Stomach (tissue), 4 donors: ENCODE results near the gene ANXA9.

ENCODE experiments used
- EP300 ChIP-seq: sonication (generic); formaldehyde crosslinking; IDR thresholded peaks from one replicate; pipeline ENCODE4 v1.6.1; 2017; ENCODE audit warnings: antibody characterized with exemption
- POLR2A ChIP-seq, 4 donors: fragments of 450-650 bp; IDR thresholded peaks; one replicate each; pipeline ENCODE4 v1.6.1; 2016; ENCODE audit warnings: antibody characterized with exemption in 4 of 4, control low read depth in 2 of 4, mild to moderate bottlenecking in 1 of 4, moderate library complexity in 1 of 4
- POLR2AphosphoS5 ChIP-seq, 3 donors: sonication (generic); formaldehyde crosslinking; IDR thresholded peaks; one replicate each; pipeline ENCODE4 v1.6.1; 2016; ENCODE audit warnings: antibody characterized with exemption in 3 of 3
- TF ChIP-seq, protein P1 (sequence below), 7 experiments: fragments of 450-650 bp in 4 of 7; fragments of 200-600 bp in 3 of 7; sonication (generic) in 3 of 7; IDR thresholded peaks; one replicate each; pipeline ENCODE4 v1.5.1; 2016 to 2019; ENCODE audit warnings: antibody characterized with exemption in 7 of 7, control low read depth in 2 of 7, mild to moderate bottlenecking in 1 of 7

DNA sequence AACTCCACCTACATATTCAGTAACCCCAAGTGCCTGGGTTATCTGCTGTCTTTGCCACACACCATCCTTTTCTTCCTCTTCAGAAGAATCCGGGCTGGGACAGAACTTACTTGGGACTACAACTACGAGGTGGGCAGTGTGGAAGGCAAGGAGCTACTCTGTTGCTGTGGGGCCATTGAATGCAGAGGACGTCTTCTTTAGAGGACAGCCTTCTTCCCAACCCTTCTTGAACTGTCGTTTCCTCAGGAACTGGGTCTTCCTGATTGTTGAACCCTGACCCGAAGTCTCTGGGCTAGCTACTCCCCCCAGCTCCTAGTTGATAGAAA is 18.0 kb upstream of the ANXA9 start:
- TF ChIP-seq, protein P1, sequence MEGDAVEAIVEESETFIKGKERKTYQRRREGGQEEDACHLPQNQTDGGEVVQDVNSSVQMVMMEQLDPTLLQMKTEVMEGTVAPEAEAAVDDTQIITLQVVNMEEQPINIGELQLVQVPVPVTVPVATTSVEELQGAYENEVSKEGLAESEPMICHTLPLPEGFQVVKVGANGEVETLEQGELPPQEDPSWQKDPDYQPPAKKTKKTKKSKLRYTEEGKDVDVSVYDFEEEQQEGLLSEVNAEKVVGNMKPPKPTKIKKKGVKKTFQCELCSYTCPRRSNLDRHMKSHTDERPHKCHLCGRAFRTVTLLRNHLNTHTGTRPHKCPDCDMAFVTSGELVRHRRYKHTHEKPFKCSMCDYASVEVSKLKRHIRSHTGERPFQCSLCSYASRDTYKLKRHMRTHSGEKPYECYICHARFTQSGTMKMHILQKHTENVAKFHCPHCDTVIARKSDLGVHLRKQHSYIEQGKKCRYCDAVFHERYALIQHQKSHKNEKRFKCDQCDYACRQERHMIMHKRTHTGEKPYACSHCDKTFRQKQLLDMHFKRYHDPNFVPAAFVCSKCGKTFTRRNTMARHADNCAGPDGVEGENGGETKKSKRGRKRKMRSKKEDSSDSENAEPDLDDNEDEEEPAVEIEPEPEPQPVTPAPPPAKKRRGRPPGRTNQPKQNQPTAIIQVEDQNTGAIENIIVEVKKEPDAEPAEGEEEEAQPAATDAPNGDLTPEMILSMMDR (IDR thresholded peaks at IDR 0.05) = no peak
- no peak for TF ChIP-seq POLR2A (IDR thresholded peaks at IDR 0.05)
- TF ChIP-seq EP300 = no peak
- TF ChIP-seq POLR2AphosphoS5 (IDR thresholded peaks at IDR 0.05) = no peak
